Loucy (cell line): ENCODE data around the gene MUSK.

ENCODE experiments used
- EZH2phosphoT487 ChIP-seq: fragments of 200-600 bp; IDR thresholded peaks from 2 replicates; pipeline ENCODE4 v1.6.1; 2018; ENCODE audit warnings: antibody characterized with exemption, mild to moderate bottlenecking, moderate library complexity, borderline replicate concordance
- TF ChIP-seq, protein P1 (sequence below): fragments of 200-600 bp; sonication (generic); conservative IDR thresholded peaks from 2 replicates; pipeline ENCODE4 v1.5.1; 2014; ENCODE audit warnings: mild to moderate bottlenecking, antibody characterized with exemption, low read length

DNA sequence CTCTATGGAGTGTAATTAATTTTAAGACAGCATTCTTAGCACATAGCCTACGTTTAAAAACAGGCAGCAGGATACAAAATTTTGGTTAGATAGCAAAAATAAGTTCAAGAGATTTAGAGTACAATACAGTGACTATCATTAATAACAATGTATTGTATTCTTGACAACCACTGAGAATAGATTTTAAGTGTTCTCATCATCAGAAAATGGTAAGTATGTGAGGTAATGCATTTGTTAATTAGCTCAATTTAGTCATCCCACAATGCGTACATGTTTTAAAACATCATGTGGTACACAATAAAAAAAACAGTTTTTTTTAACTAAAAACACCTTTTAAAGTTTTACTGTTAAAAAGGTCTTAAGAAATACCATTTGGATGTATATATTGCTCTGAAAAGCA is 94.2 kb downstream of the MUSK start:
- TF ChIP-seq, protein P1, sequence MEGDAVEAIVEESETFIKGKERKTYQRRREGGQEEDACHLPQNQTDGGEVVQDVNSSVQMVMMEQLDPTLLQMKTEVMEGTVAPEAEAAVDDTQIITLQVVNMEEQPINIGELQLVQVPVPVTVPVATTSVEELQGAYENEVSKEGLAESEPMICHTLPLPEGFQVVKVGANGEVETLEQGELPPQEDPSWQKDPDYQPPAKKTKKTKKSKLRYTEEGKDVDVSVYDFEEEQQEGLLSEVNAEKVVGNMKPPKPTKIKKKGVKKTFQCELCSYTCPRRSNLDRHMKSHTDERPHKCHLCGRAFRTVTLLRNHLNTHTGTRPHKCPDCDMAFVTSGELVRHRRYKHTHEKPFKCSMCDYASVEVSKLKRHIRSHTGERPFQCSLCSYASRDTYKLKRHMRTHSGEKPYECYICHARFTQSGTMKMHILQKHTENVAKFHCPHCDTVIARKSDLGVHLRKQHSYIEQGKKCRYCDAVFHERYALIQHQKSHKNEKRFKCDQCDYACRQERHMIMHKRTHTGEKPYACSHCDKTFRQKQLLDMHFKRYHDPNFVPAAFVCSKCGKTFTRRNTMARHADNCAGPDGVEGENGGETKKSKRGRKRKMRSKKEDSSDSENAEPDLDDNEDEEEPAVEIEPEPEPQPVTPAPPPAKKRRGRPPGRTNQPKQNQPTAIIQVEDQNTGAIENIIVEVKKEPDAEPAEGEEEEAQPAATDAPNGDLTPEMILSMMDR, result no peak
- TF ChIP-seq EZH2phosphoT487, result no peak
